ENCODE data around the gene KCNJ15.

DNA sequence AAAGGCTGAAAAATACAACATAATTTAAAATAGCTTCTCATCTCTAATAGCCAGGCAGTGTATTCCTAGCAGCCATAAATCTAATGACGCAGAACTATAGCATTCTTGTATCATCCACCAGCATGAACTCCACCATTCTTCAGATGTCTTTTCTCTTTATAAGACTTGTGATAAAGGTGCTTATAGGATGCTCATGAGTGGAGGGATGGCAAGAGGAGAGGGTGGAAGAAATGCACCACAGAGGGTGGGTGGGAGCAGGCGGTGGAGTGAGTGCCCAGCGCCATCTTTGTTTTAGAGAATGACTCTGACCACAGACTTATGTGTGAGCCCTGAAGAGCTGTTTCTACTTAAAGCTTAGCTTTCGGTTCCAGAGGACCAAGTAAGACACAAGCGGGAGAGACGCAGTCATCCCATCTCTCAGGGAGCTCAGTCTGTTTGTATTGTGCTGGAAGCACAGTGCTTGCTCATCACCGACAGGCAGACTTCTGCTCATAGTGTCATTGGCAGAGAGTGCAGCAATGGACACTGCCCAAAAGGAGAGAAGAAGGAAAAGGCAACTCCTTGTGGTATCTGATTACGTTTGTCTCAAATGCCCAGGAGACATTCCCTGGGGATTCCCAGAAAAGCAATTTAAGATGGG lies 65.6 kb downstream of the KCNJ15 start:
- TF ChIP-seq, protein P1, sequence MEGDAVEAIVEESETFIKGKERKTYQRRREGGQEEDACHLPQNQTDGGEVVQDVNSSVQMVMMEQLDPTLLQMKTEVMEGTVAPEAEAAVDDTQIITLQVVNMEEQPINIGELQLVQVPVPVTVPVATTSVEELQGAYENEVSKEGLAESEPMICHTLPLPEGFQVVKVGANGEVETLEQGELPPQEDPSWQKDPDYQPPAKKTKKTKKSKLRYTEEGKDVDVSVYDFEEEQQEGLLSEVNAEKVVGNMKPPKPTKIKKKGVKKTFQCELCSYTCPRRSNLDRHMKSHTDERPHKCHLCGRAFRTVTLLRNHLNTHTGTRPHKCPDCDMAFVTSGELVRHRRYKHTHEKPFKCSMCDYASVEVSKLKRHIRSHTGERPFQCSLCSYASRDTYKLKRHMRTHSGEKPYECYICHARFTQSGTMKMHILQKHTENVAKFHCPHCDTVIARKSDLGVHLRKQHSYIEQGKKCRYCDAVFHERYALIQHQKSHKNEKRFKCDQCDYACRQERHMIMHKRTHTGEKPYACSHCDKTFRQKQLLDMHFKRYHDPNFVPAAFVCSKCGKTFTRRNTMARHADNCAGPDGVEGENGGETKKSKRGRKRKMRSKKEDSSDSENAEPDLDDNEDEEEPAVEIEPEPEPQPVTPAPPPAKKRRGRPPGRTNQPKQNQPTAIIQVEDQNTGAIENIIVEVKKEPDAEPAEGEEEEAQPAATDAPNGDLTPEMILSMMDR (IDR thresholded peaks at IDR 0.05) = no peak
- no peak for TF ChIP-seq POLR2A (IDR thresholded peaks at IDR 0.05)
- TF ChIP-seq EP300 (IDR thresholded peaks at IDR 0.05) = no peak

Measured in ovary (tissue), 3 donors.